DMS153 treated with DMSO at 0.1 percent for 48 hours (cell line): ENCODE results near the gene CCNYL1.
"Not testable (repeated sequence)": the region's sequence is repeated elsewhere in the genome, so short reads cannot be mapped to it uniquely, and the experiment has no call there.

ENCODE experiments used
- DNase-seq: peaks from one replicate; lab custom pipeline; 2025; ENCODE audit not compliant: unreplicated experiment; lab: John Stamatoyannopoulos, UW

CCNYL1 gene

DNA sequence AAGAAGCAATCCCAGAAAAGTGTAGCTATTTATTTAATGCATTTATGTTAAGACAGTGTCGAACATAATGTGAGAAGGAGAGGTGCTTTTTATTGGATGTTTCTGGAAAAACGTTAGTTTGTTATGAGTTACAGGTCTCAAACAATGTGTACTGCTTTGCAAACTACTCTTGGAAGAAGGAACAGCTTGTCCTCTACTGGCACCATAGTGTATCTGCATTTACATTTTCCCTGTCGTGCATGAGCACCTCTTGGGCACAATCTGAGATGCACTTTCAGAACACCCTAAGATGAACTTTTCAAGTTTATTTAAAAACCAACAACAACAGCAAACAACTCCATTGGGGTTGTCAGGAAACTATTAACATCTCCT is 22.8 kb downstream of the CCNYL1 start:
- no peak for DNase-seq

DNA sequence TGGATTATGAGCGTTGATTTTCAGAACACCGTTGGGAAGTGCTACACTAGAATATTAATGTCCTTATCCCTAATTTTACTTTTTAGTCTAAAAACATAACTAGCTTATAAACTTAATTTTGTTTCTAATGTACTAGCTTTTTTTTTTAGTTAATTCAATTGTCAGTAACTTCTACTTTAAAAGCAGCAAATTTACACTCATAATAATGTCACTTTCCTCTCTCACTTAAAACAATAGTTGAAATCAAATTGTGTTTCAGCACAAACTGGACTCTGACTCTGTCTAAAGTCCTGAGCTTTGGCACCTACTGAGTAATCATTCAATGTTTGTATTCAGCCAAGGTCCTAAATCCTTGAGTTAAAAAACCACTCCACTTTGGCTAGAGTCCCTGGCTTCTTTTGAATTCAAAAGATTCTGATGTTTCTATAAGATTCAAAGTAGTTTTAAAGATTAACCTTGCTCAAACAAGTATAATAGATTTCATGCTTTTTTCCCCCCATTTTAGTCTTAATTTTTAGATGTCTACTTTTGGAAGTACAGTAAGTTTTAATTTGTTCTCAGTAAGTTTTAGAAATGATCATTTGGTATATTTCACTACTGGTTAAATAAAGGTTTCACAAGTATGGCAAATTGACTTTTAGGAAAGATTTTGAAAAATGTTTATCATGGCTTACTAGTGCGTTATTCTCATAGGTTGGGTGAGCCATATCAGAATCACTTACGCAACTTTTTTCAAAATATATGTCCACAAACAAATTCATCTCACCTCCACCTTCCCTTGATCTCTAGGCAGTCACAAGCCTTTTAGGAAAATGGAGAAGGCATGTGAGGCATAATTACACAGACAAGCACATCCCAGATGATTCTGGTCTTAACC is 23.4 kb downstream of the CCNYL1 start:
- no peak for DNase-seq

DNA sequence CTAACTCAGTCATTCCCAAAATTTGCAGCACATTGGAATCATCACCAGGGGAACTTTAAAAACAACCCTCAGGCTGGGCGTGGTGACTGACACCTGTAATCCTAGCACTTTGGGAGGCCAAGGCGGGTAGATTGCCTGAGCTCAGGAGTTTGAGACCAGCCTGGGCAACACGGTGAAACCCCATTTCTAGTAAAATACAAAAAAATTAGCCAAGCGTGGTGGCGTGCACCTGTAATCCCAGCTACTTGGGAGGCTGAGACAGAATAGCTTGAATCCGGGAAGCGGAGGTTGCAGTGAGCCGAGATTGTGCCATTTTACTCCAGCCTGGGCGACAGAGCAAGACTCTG is 24.0 kb downstream of the CCNYL1 start:
- not testable (repeated sequence) for DNase-seq

DNA sequence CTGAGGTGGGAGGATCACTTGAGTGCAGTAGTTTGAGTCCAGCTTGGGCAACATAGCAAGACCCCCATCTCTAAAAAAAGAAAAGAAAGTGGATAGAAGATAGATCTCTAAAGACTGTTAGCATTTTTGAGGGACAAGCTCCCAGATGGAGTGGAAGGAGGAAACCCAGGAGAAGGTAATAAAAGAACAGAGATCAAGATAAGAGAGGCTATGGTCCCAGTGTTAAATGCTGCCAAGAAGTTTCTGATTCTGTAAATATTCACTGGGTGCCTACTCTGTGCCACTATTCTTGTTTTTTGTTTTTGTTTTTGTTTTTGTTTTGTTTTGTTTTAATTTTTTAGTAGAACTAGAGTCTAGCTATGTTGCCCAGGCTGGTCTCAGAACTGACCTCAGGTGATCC is 32.1 kb downstream of the CCNYL1 start:
- DNase-seq: no peak

DNA sequence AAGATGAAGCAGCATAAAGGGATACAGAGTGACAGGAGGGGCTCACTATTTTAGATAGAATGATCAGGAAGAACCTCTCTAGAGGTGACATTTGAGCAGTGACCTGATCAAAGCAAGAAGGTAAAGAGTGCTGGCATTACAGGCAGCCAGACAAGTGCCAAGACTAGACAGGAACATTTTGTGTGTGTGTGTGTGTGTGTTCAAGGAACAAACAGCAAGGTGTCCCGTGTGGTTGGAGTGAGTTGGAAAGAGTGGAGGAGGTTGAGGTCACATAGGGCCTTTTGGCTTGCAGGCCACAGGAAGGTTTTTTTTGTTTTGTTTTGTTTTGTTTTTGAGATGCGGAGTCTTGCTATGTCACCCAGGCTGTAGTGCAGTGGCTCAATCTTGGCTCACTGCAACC is 32.6 kb downstream of the CCNYL1 start:
- DNase-seq: no peak

DNA sequence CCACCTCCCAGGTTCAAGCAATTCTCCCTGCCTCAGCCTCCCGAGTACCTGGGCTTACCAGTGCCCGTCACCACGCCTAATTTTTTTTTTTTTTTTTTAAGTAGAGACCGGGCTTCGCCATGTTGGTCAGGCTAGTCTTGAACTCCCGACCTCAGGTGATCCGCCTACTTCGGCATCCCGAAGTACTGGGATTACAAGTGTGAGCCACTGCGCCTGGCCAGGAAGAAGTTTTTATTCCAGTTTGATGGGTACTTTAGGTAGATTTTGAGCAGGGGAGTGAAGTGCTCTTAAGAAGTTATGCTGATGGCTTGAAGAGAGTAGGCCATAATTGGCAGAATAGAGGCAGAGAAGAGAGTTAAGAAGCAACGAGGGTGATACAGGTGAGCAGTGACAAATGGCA is 33.0 kb downstream of the CCNYL1 start:
- DNase-seq: no peak

DNA sequence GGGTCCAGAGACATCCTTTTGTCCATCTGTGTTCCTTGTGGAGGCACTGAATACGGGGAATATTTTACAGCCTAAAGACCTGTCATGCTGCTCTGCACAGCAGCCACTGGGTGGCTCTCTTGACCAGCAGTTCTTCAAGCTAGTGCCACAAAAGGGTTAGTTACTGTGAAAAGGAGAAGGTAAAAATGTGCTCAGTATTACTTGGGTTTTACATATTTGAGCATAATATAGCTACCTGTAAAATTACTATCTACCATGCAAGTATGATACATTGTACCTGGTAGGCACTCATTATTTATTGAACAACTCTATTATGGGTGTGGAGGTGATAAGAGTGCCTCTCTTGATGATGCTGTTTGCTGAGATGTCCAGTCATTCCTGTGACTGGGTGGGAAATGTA is 34.7 kb downstream of the CCNYL1 start:
- DNase-seq: peak; percentile 74

DNA sequence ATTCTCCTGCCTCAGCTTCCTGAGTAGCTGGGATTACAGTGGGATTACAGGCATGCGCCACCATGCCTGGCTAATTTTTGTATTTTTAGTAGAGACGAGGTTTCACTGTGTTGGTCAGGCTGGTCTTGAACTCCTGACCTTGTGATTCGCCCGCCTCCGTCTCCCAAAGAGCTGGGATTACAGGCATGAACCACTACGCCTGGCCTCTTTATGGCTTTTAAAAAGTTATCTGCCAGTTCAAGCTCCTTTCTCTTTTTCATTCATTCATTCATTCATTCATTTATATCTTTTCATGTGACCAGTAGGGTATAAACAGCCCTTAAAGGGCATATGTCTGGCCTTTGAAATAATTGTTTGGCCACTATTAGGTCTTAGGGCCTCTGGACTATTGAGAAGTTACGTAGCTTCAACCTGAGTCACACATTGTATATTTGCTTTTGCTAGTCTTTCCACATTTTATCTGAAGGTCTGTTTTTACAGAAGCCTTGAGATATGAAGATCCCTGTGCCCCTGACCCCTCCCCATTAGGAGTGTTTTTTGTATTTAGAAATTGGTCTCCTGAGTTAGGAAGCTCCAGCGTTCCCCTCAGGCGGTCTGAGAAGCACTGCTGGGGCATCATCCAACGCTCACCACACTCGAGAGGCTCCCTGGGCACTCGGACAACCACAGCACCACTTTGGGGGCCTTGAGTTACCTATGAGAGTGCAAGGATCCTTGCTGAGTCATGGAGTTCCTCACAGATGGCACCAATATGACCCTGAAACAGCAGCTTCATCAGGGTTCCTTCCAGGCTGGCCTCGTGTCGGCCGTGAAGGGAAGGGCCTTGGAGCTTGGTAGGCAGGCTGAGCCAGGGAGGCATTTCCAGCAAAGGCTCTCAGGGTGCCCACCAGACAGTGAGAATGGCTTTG is 36.5 kb downstream of the CCNYL1 start:
- no peak for DNase-seq

DNA sequence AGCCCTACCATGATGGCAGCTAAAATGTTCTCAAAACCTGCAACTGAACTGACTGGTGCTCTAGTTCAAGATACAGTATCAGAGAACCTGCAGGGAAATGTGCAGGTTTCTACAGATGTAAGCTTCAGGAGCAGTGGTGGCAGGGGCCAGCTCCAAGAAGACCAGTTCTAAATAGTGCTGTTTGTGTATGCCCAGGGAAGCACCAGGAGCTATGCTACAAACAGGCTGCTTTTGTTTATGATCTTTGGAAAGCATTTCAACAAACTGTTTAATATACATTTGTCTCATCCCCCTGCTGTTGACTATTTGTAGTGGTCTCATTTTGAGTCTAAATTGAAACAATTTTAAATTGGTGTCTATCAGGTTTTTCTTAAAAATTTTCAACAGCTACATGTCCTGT is 37.6 kb downstream of the CCNYL1 start:
- no peak for DNase-seq

DNA sequence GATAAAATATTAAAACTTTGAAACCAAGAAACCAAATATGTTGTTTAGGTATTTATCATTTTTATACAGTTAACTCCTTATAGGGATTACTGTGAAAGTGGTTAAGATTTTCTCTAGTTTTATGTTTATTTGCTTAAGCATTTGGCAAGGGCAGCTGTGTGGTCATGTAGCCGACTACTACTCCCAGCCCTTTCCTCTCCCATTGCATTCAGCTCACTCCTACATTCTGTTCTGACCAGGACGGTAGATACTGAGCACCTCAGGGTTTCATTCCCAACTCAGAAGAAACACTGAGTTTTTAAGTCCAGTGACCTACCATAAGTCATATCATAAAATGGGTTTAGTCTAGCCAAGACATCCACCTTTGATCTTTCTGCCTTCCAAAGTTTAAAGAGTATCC is 38.4 kb downstream of the CCNYL1 start:
- DNase-seq: no peak

DNA sequence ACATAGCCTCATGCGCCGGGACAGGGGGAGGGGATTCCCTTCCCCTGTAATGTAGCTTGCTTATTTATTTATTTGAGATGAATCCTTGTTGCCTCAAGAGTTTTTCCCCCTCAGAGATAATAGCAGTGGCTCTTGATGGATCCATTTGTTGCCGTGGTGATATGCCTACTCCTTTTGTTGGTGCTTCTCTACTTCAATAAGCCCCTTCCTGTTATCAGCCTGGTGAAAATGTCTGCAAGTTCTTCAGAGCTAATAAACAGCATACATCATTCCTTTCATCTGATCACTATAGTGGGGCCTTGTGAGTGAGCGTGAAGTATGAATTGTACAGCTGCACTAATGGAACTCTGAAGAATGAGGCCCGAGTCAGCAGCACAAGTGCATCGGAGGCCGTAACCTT is 38.9 kb downstream of the CCNYL1 start:
- peak; percentile 60 for DNase-seq

DNA sequence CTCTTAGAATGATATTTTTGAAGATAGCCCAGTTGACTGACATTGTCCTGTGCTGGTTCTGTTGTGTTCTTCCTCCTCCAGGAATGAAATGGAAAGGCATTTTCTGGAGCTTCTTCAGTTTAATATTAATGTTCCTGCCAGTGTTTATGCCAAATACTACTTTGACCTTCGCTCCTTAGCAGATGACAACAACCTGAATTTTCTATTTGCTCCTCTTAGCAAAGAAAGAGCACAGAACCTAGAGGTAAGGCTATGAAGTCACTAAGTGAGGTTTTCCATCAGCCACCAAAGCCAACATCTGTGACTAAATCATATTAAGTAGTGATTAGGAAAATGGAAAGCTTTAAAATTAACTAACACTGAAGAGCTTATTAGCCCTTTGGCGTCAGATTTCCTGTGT is 39.4 kb downstream of the CCNYL1 start:
- no peak for DNase-seq

DNA sequence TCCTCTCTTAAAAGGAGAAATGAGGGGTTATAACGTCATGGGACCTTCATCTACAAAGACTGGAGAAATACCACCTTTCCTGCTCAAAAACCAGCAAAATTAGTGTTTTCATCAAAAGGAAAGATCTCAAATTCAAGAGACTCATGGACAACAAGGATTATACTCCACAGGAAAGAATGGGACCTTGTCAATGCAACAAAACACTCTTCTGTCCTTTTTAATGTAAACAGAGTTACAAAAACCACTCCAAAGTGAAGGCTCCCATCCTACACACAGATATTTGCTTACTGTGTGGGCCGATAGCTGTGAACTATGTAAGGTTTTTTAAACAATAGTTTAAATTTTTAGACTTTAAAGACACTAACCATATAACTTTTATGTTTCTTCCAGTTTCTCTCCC is 42.2 kb downstream of the CCNYL1 start:
- not testable (repeated sequence) for DNase-seq

DNA sequence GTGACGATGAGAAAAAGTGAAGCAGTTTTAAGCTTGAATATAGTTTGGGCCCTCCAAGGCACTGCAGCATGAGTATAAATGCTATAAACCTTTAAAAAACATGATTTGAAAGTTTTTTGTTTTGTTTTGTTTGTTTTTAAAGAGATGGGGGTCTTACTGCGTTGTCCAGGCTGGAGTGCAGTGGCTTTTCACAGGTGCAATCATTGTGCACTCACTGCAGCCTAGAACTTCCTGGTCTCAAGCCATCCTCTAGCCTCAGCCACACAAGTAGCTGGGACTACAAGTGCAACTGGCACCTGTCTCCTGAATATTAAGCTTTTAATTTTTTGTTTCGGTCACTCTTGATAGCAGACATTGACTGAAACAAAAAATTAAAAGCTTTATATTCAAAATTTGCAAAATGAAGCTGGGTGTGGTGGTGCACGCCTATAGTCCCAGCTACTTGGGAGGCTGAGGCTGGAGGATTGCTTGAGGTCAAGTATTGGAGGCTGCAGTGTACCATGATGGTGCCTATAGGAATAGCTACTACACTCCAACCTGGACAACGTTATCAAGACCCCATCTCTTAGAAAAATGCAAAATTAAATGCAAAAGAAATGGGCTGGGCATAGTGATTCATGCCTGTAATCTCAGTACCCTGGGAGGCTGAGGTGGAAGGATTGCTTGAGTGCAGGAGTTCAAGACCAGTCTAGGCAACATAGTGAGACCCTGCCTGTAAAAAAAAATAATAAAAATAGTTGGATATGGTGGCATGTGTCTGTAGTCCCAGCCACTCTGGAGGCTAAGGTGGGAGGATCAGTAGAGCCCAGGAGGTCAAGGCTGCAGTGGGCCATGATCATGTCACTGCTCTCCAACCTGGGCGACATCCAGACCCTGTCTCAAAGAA is 43.3 kb downstream of the CCNYL1 start:
- no peak for DNase-seq

DNA sequence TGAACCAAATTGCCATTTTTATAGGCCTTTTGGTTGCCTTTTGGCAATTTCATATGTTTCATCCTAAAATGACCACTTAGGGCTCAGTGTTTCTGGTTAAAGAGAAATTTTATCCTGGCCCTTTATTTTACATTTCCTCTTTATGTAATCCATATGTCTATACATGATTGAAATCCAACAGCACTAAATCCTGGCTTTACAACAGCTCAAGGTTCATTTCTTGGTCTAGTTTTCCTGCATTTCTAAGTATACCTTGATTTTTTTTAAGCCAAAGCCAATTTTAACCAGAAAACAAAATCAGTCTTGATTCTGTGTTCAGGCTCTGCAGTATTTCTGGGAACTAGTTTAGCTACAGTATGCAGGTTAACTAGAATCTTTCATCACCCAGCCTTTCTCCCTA is 46.6 kb downstream of the CCNYL1 start:
- no peak for DNase-seq

DNA sequence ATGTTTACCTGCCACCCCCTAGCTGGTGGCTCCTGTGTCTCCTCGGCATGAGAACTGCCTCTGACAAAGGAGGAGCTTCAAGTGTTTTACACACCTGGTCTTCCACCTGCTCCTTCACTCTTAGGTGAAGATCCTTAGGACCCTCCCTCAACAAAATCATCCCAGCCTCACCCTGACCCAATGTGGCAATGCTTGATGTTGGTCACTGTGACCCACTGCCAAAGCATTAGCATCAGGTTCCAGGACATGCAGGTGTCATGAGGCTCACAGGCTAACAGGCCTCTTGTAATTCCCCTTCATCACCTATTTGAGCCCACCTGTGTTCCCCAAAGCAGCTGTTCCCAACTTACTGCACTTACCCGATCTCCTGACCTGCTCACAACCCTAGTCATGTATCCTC is 48.5 kb downstream of the CCNYL1 start:
- DNase-seq: no peak

DNA sequence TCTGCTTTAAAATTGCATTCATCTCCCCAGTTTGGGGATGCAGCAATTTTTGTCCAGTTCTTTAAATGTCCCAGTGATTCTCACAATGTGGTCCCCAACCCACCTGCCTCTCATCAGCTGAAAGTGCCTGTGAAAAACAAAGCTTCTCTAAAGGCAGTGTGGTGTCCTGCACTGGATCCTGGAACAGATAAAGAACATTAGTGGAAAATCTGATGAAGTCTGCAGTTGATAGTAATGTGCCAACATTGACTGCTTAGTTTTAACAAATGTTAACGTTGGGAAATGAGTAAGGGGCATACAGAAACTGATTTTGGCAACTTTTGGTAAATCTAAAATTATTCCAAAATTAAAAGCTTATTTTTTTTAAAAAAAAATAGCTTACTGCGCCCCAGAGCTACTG is 49.0 kb downstream of the CCNYL1 start:
- DNase-seq: no peak

DNA sequence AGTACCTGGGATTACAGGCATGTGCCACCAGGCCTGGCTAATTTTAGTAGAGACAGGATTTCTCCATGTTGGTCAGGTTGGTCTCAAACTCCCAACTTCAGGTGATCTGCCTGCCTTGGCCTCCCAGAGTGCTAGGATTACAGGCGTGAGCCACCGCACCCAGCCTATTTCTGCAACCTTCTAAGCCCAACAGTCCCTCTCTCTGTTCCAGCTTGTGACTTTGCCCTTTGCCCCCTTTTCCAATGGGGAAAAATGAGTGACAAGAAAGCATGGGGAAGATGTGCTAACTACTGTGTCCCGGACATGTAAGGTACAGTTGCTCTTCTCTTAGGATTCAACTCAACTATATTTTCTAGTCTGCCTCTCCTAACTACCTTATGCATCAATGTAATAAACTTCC is 50.0 kb downstream of the CCNYL1 start:
- not testable (repeated sequence) for DNase-seq

DNA sequence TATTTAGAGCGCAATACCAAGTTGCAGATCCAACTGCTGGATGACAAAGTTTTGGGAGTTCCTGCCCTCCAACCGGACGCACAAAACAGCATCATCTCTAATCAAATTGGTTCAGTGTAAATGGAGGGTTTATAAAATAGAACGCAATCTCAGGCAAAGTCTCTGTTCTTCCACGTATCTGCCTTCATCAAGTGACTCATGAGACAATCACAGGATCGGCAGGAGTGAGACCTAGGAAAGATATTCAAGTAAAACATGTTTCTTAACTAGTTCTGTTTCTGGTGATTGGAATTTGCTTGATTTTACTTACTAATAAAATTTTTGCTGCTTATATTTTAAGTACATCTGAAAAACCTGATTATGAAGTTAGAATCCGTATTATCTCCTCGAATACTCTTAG is 50.7 kb downstream of the CCNYL1 start:
- no peak for DNase-seq

DNA sequence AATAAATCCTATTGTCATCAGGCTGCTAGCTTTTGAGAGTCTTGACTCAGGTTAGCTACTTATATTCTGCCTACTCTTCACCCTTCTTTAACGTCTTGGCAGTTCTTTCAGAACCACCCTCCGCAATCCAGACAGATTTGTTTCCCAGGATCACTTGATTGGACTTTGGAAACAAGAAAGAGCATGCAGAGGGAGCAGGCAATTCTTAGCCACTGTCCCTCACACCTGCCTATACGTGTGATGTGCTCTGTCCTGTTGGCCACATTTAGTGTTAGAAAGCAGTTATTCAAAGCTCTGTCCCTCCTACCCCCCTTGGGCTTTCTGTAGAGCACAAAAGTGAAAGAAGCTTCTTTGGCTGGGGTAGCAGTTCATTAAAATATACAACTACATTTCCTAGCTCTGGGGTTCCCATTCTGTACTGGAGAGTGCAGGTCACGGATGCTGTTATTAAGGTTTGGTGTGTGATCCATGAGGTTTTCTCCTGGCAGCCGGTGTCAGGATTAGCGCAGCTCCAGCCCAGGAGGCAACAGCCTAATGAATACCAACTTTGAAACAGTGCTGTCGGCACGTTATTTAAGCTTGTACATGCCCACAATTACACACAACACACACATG is 52.0 kb downstream of the CCNYL1 start:
- DNase-seq: no peak

DNA sequence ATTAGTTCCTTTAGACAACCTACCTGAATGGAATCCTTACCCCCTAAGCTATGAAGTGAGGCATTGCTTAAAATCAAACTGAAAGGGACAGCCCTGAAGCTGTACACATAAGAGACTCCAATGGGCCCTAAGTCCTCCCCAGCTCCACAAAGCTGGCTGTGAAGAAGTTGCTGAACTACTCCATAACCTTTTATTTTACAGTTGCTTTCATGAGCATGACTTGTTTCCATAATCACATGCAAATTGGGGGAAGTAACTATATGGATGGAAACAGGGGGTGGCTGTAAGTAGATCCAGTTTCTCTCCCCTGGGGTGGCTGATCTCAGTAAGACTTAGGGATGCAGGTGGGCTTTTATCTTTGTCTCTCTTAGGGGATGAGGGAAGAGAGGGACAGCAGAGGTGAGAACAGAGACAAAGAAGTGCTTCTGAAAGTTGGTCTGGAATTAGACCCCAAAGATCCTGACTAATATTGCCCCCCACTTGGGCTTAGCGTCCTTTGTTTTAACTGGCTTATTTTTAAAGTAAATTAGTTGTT is 52.7 kb downstream of the CCNYL1 start:
- DNase-seq: no peak
